ENCODE data around the gene CAPZB.

CAPZB gene

DNA sequence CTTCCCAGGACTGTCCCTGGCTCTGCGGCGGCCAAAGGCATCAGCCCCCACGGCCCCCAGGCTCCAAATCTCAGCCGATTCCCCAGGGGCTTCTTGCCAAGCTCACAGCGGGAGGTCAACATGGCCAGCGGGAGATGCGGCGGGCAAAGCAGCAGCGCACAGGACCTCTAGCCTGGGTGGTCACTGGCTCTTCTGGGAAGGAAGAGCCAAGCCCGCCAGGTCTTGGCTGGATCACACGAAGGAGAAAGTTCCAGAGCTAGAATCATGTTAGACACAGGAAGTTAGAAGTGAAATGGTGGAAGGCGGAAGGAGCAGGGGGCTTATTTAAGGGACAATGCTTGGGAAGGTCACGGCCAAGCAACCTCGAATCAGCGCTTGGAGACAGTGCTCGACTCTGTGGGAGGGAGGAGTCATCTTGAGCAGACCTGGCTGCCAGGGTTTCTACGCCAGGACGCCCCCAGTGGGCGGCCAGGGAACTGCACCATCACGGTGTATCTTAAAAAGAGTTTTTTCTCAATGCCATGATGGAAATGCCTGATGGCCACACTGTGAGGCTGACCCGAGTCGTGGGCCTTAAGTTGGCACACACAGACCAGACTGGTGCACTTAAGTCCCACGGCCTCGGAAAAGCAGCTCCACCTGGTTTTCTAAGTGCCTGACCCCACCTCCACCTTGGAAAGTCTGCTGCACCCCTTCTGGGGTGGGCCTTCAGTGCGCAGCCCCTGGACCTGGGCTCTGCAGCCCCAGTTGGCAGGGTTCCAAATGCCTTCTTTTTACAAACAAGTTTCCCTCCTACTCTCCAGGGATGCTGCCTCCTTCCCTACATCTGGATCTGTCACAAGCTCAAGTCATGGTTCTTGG is 143.9 kb downstream of the CAPZB start:
- Histone ChIP-seq H3K4me2 (ENCODE audit: low read depth, low read length, poor library complexity, severe bottlenecking) (no peak overlapping the region), H3K36me3 (ENCODE audit: insufficient read depth, low read length) (peaks cover 58% of the 10 kb centered on the region; the same call in 1 of the 2 replicates), H3K9me2 (replicated peaks; ENCODE audit: low read depth, low read length) (no peaks in the 10 kb centered on the region), H3K4me1 (ENCODE audit: insufficient read depth, low read length, poor library complexity, severe bottlenecking) (no peaks in the 10 kb centered on the region), H3K9me3 (ENCODE audit: insufficient read depth, low read depth, low read length) (no peaks in the 10 kb centered on the region), H3K79me2 (ENCODE audit: insufficient read depth, low read length) (no peaks in the 10 kb centered on the region), H3F3A (ENCODE audit: low read depth) (no peaks in the 10 kb centered on the region), H2AFZ (ENCODE audit: low read length) (no peak overlapping the region), H3K27me3 (ENCODE audit: insufficient read depth, low read length, poor library complexity, severe bottlenecking) (no peaks in the 10 kb centered on the region), H4K20me1 (ENCODE audit: insufficient read depth, low read length, poor library complexity, severe bottlenecking) (no peaks in the 10 kb centered on the region), H3K4me3 (ENCODE audit: low read length, poor library complexity, severe bottlenecking) (no peak overlapping the region), H3K9ac (ENCODE audit: low read depth, low read length, poor library complexity, severe bottlenecking) (no peak overlapping the region)
- no peak for TF ChIP-seq EZH2phosphoT487 (IDR thresholded peaks at IDR 0.05; ENCODE audit: borderline replicate concordance)
- TF ChIP-seq CTCF (conservative IDR thresholded peaks at IDR 0.05; ENCODE audit: low read length), result peak; percentile 92

GRCh38 chr1:19340387-19340937 is 144.9 kb downstream of the CAPZB start:
- H3K9me2 ChIP-seq (replicated peaks; ENCODE audit: low read depth, low read length), result no peaks in the 10 kb centered on the region
- H2AFZ ChIP-seq (ENCODE audit: low read length), result no peak overlapping the region
- H3K9me3 ChIP-seq (ENCODE audit: insufficient read depth, low read depth, low read length), result no peaks in the 10 kb centered on the region
- no peaks in the 10 kb centered on the region for H3K4me1 ChIP-seq (ENCODE audit: insufficient read depth, low read length, poor library complexity, severe bottlenecking)
- TF ChIP-seq EZH2phosphoT487 (IDR thresholded peaks at IDR 0.05; ENCODE audit: borderline replicate concordance) (no peak), CTCF (conservative IDR thresholded peaks at IDR 0.05; ENCODE audit: low read length) (no peak)
- no peaks in the 10 kb centered on the region for H3K79me2 ChIP-seq (ENCODE audit: insufficient read depth, low read length)
- H3K36me3 ChIP-seq (ENCODE audit: insufficient read depth, low read length), result peaks cover 58% of the 10 kb centered on the region; the same call in 1 of the 2 replicates
- H3K4me3 ChIP-seq (ENCODE audit: low read length, poor library complexity, severe bottlenecking), result no peak overlapping the region
- no peaks in the 10 kb centered on the region for H3F3A ChIP-seq (ENCODE audit: low read depth)
- H4K20me1 ChIP-seq (ENCODE audit: insufficient read depth, low read length, poor library complexity, severe bottlenecking), result no peaks in the 10 kb centered on the region
- H3K27me3 ChIP-seq (ENCODE audit: insufficient read depth, low read length, poor library complexity, severe bottlenecking), result no peaks in the 10 kb centered on the region
- no peak overlapping the region for H3K9ac ChIP-seq (ENCODE audit: low read depth, low read length, poor library complexity, severe bottlenecking)
- no peak overlapping the region for H3K4me2 ChIP-seq (ENCODE audit: low read depth, low read length, poor library complexity, severe bottlenecking)

GRCh38 chr1:19339214-19339861 is 146.0 kb downstream of the CAPZB start:
- Histone ChIP-seq H3K9me3 (ENCODE audit: insufficient read depth, low read depth, low read length) (no peaks in the 10 kb centered on the region), H3K79me2 (ENCODE audit: insufficient read depth, low read length) (no peaks in the 10 kb centered on the region), H3K4me1 (ENCODE audit: insufficient read depth, low read length, poor library complexity, severe bottlenecking) (no peaks in the 10 kb centered on the region), H4K20me1 (ENCODE audit: insufficient read depth, low read length, poor library complexity, severe bottlenecking) (no peaks in the 10 kb centered on the region), H3K9ac (ENCODE audit: low read depth, low read length, poor library complexity, severe bottlenecking) (no peak overlapping the region), H3K36me3 (ENCODE audit: insufficient read depth, low read length) (peaks cover 51% of the 10 kb centered on the region; the same call in 1 of the 2 replicates), H3K27me3 (ENCODE audit: insufficient read depth, low read length, poor library complexity, severe bottlenecking) (no peaks in the 10 kb centered on the region), H3K4me3 (ENCODE audit: low read length, poor library complexity, severe bottlenecking) (no peak overlapping the region), H3F3A (ENCODE audit: low read depth) (no peaks in the 10 kb centered on the region), H2AFZ (ENCODE audit: low read length) (no peak overlapping the region), H3K9me2 (replicated peaks; ENCODE audit: low read depth, low read length) (no peaks in the 10 kb centered on the region), H3K4me2 (ENCODE audit: low read depth, low read length, poor library complexity, severe bottlenecking) (no peak overlapping the region)
- TF ChIP-seq CTCF (conservative IDR thresholded peaks at IDR 0.05; ENCODE audit: low read length) (no peak), EZH2phosphoT487 (IDR thresholded peaks at IDR 0.05; ENCODE audit: borderline replicate concordance) (no peak)

Data from Loucy (cell line).